Measurements from ENCODE around the gene KCTD7. TPM values are rescaled to one million over a fixed set of nuclear protein-coding genes. Genes with fewer than 3 reads are reported as not detected.
"Not testable (repeated sequence)": the region's sequence is repeated elsewhere in the genome, so short reads cannot be mapped to it uniquely, and the experiment has no call there.

KCTD7 gene
- total and polyA plus RNA-seq, 2 of the 13 experiments (the other 11 are each of a cell fraction or from before 2014, with no cell fraction given) = 7.3 to 13.5 TPM

- no peak for TF ChIP-seq ZBTB4 (CRISPR knock-in tag; IDR thresholded peaks at IDR 0.05; ENCODE audit: borderline replicate concordance)
- TF ChIP-seq ZNF510 (CRISPR knock-in tag; IDR thresholded peaks at IDR 0.05; ENCODE audit: low read depth) = peak; percentile 22; the same call in 1 of the 2 replicates
- TF ChIP-seq MNT (IDR thresholded peaks at IDR 0.05) = no peak
- TF ChIP-seq ZNF639 (CRISPR knock-in tag; conservative IDR thresholded peaks at IDR 0.05) = peak; percentile 22; the same call in 1 of the 2 replicates
- TF ChIP-seq MBD4 (IDR thresholded peaks at IDR 0.05; ENCODE audit: borderline replicate concordance, low read length) = no peak
- no peak for TF ChIP-seq NFAT5 (CRISPR knock-in tag; IDR thresholded peaks at IDR 0.05)
Measured at GRCh38 chr7:66628361-66629221, at the start of gene KCTD7 (continued).

GRCh38 chr7:66580380-66580779, 48.3 kb upstream of the KCTD7 start:
- H2AFZ ChIP-seq (ENCODE audit: low read length); in situ Hi-C loops (cut with HindIII; ENCODE audit: extremely low pct_ligation_motif_present, low pct_unique_long_range_greater_than_20kb); FAIRE-seq; H3K4me3 ChIP-seq (replicated peaks in 1 of 3; ENCODE audit: insufficient read depth in 1 of 3, low read depth in 2 of 3, low read length in 3 of 3); POLR2A ChIA-PET; H4K20me1 ChIP-seq (ENCODE audit: insufficient read depth, low read length); H3K4me2 ChIP-seq (ENCODE audit: low read depth, low read length); H3K9ac ChIP-seq (ENCODE audit: insufficient read depth, low read depth, low read length); CTCF ChIA-PET (ENCODE audit: low intra/inter-chr PET ratio, low total read pairs); H3K9me3 ChIP-seq (ENCODE audit: low read length); BruUV-seq (replicated peaks); H3K27me3 ChIP-seq (ENCODE audit: control insufficient read depth in 1 of 2, insufficient read depth in 2 of 2, low read length in 2 of 2); DNase-seq (ENCODE audit: low spot score); H3K27ac ChIP-seq (ENCODE audit: extremely low read length, insufficient read depth, low read length); intact Hi-C loops (cut with micrococcal nuclease; ENCODE audit: unreplicated experiment); ATAC-seq: not testable (repeated sequence)
- WGBS (ENCODE audit: low lambda C conversion rate) = 84% methylated on average over 1 of the region's 1 CpG
- H3K79me2 ChIP-seq (ENCODE audit: insufficient read depth, low read length) = peaks cover 87% of the 10 kb centered on the region
- peaks cover 6 to 33% of the 10 kb centered on the region in 2 experiments for H3K36me3 ChIP-seq (replicated peaks in 1 of 2; ENCODE audit: control insufficient read depth in 1 of 2, insufficient read depth in 2 of 2, low read length in 2 of 2)
- peaks cover 12% of the 10 kb centered on the region for H3K4me1 ChIP-seq (ENCODE audit: insufficient read depth, low read length)

All from HepG2 (cell line).